Measurements from ENCODE around the gene CBX8. TPM values are rescaled to one million over a fixed set of nuclear protein-coding genes. Genes with fewer than 3 reads are reported as not detected.

CBX8 gene
- total and polyA plus RNA-seq, 2 of the 13 experiments (the other 11 are each of a cell fraction or from before 2014, with no cell fraction given): 0.34 to 12.6 TPM

GRCh38 chr17:79760197-79760906, 36.5 kb downstream of the CBX8 start (continued):
- TF ChIP-seq ZNF275 (CRISPR knock-in tag; IDR thresholded peaks at IDR 0.05; ENCODE audit: borderline replicate concordance) (peak; percentile 70; the same call in 1 of the 2 replicates), SNAPC2 (CRISPR knock-in tag; IDR thresholded peaks at IDR 0.05) (peak; percentile 73), IKZF1 (IDR thresholded peaks at IDR 0.05) (no peak), MAF1 (CRISPR knock-in tag; IDR thresholded peaks at IDR 0.05; ENCODE audit: borderline replicate concordance) (no peak), ZNF891 (CRISPR knock-in tag; IDR thresholded peaks at IDR 0.05) (peak; percentile 89; the same call in 1 of the 2 replicates), NFAT5 (CRISPR knock-in tag; IDR thresholded peaks at IDR 0.05) (peak; percentile 86), KLF11 (CRISPR knock-in tag; IDR thresholded peaks at IDR 0.05) (0 out of 2 replicates have a peak, but pooled peaks have one; percentile 44), KMT2A (CRISPR knock-in tag; IDR thresholded peaks at IDR 0.05) (no peak), ZNF331 (CRISPR knock-in tag; IDR thresholded peaks at IDR 0.05) (peak; percentile 84), SYNCRIP (IDR thresholded peaks at IDR 0.05; ENCODE audit: insufficient read depth, low read depth, low read length) (no peak), ZFY (CRISPR knock-in tag; IDR thresholded peaks at IDR 0.05) (peak; percentile 71), HOMEZ (CRISPR knock-in tag; IDR thresholded peaks at IDR 0.05; ENCODE audit: low read depth) (peak; percentile 69), CAMTA2 (CRISPR knock-in tag; IDR thresholded peaks at IDR 0.05; ENCODE audit: borderline replicate concordance) (no peak), RFX3 (CRISPR knock-in tag; IDR thresholded peaks at IDR 0.05) (no peak), NPAS2 (CRISPR knock-in tag; IDR thresholded peaks at IDR 0.05; ENCODE audit: borderline replicate concordance) (no peak), ZBTB8A (CRISPR knock-in tag; IDR thresholded peaks at IDR 0.05; ENCODE audit: borderline replicate concordance, low read depth) (peak; percentile 85; the same call in 1 of the 2 replicates), ZBTB20 (CRISPR knock-in tag; IDR thresholded peaks at IDR 0.05; ENCODE audit: borderline replicate concordance, low read depth) (peak; percentile 90; the same call in 1 of the 2 replicates), KLF13 (CRISPR knock-in tag; IDR thresholded peaks at IDR 0.05) (peak; percentile 77; the same call in 1 of the 2 replicates)

All from HepG2 (cell line).